CD1c-positive myeloid dendritic cell (primary cell): ENCODE data around the gene OR10A3.

Experiments
- DNase-seq: peaks from one replicate; pipeline ENCODE4 v3.0.0-alpha.2; 2016; ENCODE audit errors: extremely low spot score

OR10A3 gene

DNA sequence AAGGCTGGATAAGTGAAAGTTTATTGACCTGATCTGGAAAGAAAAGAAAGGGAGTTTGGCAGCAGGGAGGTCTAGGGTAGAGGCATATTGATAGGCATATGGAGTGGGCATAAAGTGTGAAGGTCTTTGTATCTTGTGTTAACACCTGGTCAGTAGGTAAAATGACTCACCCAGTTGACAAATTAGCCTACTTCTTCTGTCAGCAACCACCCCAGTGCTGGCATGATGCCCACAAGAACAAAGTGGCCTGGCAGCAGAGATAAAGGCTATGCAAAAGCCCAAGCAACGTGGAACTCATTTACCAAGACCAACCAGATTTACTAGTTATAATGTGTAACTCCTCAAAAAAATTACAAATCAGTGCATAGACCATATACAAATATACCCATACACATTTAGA, 4.9 kb downstream of the OR10A3 start:
- no peak for DNase-seq

DNA sequence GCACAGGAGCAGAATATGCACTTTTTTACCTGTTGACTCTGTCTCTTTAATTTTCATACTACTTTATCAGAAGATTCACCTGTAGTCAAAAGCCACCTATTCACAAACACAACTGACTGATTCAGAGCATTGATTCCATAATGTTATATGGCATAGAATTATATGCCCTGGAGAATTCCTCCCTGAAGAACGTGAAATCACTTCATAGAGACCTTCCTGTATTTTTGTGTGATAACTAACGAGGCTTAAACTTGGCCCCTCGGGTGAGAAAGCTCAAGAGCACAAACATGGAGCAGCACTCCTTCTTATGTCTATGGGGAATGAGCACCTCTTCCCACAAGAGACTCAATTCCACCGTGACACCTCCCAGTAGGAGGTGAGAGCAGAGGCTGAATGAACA, 10.3 kb downstream of the OR10A3 start, which contains the start of gene OR10A6:
OR10A6 (minus strand) TSS at position 101 of the 400 bp plus-strand sequence. CDS start 2,606 bp downstream, outside the sequence.
- DNase-seq = no peak

DNA sequence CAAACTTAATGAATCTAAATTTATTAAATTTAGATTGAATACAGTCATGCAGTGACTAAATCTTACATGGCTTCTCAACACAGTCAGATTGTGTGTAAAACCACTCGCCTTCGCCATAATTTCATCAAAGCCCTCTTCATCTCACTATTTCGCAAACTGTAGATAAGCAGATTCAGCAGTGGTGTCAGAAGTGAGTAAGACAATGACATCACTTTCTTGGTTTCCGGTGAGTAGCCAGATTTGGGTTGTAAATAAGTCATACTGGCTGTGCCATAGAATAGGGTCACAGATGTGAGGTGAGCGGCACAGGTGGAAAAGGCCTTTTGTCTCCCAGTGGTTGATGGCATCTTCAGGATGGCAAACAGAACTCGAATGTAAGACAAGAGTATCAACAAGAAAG, 13.9 kb downstream of the OR10A3 start:
- no peak for DNase-seq

DNA sequence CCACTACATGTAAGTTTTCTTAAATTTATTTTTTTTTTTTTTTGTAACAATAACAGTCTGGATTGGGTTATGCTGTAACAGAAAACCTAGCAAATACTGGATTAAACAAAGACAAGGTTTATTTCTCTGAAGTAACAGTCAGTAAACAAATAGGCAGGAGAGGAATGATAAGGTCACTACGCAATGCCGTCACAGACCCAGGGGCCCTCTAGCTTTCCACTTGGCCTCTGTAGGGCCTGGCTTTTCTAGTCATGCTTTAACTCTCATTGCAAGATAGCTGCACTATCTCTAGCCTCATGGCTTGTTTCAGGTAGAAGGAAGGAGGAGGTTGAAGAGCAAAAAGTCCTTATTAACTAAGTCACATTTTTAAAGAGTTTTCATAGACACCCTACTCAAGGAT, 17.0 kb downstream of the OR10A3 start:
- DNase-seq = no peak

DNA sequence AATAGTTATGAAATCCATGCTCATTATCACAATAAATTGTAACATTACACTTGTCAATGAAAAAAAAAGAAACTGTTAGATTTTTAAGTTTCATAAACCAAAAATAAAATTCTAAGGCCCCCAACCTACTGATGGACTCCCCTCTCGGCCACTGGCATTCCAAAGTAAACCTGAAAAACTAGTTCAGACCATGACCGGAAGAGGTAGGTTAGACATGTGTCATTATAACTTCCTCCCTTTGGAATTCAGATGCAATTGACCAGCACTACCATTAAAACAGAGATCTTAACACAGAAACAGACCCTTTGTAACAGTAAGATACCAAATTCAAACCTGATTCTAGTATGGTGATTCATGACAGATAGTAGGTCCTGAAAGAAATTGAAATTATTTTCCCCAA, 23.4 kb downstream of the OR10A3 start:
- DNase-seq = no peak

DNA sequence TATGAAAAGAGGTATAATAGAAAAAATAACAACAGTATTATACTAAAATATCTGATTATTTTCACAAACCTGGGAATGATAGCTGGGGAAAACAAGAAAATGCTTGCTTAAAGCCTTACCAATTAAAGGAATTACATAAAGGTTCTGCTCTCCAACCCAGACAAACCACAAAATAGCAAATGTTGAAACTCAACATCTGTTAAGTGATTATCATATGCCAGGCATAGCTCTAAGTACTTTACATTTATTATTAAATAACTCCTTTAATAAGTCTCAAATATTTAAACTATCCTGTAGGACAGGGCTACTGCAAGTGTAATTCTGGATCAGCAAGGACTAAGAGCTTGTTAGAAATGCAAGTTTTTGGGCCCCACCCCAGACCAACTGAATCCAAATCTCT, 30.5 kb downstream of the OR10A3 start:
- no peak for DNase-seq

DNA sequence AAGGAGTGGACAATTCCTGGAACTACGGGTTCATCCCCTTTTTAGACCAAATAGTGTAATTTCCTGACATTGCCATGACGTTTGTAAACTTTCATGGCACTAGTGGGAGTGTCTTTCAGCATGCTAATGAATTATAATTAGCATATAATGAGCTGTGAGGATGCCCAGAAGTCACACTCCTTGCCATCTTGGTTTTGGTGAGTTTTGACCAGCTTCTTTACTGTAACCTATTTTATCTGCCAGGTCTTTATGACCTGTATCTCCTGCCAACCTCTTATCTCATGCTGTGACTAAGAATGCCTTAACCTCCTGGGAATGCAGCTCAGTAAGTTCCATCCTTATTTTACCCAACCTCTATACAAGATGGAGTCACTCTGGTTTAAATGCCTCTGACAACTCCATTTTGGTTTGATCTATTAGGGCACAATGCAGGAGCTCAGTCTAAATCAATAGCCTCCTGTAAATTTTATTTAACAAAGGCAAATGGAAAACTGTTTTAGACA, 31.2 kb downstream of the OR10A3 start:
- DNase-seq = no peak

DNA sequence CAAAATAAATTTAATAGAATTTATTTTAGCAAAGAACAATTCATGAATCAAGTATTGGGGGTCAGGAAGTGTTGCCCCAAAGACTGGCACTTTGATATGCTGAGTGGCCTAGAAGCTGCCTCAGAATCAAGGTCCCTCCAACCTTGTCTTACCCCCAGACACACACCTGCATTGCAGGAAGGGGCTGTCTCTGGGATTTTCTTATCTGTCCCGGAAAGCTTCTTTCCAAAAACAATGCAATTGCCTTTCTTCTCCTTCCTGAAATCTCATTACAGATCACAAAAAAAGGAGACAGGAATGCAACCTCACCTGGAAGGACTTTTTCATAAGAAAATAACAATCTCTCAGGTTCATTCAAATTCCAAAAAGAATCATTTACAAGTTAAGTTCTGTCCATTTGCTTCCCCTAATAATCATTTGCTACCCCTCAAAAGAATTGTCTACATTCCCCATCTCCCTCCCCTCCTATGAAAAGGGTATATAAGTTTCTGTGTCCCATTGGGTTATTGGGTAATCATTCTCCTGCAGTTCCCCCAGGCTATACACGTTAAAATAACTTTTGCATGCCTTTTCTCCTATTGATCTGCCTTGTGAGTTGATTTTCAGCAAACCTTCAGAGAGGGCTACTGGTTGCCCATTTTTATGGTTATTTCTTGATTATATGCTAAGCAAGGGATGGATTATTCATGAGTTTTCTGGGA, 31.8 kb downstream of the OR10A3 start:
- DNase-seq = no peak

DNA sequence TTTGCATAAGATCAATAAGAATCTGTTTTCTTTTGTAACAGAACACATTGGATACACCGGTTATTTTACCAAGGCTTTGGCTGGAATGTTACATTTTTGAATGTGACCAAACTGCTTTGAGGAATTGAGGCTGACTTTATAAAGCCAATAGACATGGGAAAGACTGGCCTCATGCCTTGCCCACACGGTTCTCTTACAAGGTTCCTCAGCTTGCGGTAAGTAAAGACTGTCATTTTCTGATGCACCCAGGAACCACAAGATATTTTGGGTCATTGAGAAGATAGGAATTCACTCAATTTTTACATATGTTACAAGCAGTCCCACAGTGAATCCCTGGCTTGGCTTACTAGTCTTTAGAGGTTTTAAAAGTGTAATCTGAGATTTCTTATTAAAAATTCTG, 34.4 kb downstream of the OR10A3 start:
- DNase-seq = no peak

DNA sequence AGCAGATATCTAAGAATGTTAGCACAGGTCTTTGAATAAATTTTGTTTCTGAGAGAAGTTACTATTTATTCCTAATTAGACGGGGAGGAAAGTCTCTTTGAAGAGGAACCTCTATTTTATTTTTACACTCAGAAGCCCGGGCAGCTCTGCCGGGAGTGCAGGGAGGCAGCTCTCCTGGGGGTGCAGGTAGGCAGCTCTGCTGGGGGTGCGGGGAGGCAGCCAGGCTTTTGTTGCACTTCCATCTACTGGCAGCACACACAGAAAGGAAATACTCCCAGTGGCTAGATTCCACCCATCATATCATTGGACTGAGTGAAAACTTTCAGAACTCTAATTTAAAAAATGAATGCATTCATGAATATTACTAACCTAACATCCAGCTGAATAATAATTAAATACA, 35.0 kb downstream of the OR10A3 start:
- DNase-seq = no peak

DNA sequence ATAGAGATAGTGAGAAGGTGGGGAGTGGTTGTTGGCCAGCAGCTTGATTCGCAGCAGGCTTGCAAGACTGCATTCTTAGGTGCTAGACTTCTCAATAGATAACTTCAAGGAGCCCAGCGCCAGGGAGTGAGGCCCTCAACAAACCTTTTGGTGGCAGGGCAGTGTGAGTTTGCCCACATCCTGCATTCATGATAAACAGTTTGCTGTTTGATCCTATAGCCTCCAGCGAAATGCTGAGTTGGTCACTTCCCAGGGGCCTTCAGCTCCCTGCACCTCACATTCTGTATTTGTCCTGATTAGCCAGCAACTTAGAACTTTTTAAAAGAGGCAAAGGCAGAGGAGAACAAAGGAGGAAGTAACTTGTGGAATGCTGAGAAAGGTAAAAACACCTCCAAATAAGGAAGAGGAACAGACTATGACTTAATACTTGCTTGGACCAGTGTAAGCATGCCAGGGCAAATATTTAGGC, 35.5 kb downstream of the OR10A3 start:
- no peak for DNase-seq

DNA sequence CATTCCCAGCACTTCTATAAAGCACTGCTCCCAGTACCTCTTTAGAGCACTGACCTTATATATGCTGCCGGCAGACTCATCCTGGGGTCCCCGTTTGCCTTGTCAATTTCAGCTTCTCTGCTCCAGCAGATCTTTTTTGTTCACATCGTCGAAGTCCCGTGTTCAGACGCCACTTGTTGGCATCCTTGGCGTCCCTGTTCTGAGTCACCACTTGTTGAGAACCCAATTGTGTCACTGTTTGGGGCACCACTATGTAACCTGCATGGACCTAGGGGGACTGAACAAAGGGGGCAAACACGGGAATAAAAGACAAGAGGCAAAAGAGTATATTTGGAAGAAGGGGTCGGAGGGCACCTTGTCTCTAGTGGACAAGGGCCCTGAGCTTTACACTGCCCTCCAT, 36.0 kb downstream of the OR10A3 start:
- DNase-seq = no peak

DNA sequence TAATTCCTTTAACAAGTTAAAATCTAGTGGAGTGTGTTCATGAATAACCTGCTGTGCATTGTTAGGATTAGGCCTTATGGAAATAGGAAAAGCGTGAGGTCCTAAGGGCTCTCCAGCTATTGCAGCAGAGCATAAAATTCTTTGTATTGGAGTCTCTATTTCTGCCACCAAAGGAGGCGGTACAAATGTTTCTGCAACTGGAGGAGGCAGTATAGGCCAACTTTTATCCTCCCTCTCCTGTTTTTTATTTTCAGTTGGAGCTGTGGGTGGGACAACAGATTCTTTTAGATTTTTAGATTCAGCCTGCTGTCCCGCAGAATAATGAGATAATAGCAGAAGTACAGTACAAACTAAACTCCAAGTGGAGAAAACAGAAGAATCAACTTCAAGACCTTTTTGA, 36.6 kb downstream of the OR10A3 start:
- DNase-seq = no peak

DNA sequence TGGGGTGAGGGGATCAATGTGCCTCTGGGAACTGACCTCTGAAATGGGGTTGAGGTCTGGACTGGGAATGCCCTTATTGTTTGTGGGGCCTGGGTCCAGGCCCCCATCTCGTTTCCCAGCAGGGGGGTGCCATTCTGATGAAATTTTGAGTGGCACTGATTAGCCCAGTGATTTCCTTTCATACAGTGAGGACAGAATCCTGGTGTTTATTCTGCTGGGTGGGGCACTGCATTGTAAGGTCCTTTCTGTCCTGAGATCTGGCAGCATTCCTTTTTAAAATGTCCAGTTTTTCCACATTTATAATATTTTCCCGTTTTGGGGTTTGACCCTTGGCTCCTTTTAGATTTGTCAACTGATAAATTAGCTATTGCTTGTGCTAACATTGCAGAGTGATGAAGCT, 37.6 kb downstream of the OR10A3 start:
- DNase-seq = no peak

DNA sequence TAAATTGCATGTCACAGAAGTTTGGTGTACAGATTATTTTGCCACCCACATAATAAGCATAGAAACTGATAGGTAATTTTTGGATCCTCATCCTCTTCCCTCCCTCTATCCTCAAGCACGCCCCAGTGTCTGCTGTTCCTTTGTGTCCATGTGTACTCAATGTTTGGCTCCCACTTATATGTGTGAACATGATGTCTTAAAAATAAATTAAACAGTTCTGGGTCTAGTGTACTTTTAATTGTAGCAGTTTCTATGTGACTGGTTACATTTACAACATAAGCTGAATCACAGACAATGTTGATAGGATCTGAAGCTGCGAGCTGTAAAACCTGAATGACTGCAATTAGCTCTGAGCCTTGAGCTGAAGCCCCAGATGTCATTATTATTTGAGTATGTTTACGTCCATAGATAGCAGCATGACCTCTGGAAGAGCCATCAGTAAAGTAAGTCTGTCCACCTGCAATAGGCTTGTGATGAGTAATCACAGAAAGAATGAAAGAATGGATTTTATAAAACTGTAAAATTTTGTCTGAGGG, 40.1 kb downstream of the OR10A3 start:
- no peak for DNase-seq

DNA sequence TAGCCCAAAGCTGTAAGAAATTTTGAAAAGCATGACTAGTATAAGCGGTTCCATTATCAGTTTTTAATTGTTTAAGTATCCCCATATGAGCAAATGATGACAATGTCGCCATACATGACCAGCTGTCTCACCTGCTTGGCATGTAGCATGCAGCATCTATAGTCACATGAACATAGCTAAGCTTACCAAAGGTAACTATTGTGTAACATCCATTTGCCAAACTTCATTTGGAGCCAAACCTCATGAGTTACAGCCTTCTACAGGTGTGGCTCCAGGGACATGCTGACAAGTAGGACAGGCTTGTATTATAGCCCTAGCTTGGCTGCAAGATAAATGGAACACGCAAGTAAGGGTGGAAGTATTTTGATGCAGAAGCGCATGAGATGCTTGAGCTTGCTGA, 40.8 kb downstream of the OR10A3 start:
- no peak for DNase-seq

DNA sequence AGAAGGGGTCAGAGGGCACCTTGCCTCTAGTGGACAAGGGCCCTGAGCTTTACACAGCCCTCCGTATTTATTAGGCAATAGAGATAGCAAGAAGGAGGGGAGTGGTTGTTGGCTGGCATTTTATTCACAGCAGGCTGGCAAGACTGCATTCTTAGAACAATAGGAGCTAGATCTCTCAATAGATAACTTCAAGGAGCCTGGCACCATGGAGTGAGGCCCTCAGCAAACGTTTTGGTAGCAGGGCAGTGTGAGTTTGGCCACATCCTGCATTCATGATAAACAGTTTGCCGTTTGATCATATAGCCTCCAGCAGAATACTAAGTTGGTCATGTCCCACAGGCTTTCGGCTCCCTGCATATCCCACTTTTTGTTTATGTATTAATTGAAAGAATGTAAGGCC, 42.1 kb downstream of the OR10A3 start:
- DNase-seq = no peak

DNA sequence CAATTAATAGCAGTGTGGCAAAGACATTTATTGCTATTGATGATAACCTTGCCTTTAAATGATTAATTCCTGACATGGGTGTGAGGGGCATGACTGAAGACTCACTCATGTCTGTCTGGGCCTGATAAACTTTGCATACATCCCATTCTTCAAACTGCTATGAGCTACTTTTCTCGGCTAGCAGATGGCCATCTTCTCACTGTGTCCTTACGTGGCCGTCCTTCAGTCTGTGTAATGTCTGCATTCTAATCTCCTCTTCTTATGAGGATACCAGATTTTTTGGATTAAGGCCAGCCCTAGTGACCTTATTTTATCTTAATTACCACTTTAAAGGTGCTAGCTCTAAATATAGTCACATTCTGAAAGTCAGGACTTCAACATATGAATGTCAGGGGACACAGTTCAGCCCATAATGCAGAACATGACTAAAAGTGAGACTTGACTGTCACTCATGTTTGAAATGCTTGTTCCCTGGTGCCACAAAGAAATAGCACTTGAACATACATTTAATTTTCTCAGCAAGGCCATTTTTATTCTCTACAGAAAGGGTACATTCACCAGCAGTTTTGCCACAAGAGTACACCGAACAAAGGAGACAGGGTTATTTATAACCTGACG, 42.7 kb downstream of the OR10A3 start:
- no peak for DNase-seq

DNA sequence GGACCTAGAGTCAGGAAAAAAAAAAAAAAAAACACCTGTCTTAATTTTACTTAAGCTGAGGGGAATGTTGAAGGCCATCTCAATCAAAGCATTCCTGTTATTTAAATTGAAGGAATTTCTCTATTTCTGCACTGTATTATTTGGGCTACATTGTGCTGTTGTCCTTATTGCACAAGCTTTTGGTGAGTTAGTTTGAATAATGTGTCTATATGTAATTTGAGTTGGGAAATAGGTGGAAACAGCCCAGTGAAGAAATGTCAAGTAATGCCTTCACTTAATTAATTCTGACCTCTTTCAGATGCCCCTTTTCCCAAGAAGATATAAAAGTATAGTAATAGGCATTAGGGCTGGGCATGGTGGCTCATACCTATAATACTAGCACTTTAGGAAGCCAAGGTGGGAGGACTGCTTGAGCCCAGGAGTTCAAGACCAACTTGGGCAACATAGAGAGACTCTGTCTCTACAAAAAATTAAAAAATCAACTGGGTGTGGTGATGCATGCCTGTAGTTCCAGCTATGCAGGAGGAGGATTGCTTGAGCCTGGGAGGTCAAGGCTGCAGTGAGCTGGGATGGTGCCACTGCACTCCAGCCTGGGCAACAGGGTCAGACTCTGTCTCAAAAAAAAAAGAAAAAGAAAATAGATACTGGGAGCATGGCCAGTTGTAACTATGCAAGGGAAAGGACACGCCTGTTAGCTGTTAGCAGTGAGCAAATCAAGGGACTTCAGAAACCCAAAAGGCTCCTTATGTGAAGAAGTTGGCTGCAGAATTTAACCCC, 45.3 kb downstream of the OR10A3 start:
- no peak for DNase-seq

DNA sequence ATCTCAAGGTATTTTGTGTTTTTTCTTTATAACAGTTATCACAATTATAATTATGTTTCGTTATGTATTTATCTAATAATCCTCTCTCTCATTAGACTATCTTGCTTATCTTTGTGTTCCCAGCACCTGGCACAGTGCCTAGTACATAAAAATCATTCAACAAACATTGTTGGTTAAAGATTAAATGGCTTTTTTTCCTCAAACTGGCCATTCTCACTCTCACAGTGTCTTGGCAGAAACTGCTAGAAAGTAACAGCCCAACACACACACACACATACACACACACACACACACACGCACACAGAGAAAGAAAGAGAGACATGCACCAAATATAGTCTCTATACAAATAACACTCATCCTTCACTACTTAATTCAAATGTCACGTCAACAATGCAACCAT, 47.3 kb downstream of the OR10A3 start:
- no peak for DNase-seq

DNA sequence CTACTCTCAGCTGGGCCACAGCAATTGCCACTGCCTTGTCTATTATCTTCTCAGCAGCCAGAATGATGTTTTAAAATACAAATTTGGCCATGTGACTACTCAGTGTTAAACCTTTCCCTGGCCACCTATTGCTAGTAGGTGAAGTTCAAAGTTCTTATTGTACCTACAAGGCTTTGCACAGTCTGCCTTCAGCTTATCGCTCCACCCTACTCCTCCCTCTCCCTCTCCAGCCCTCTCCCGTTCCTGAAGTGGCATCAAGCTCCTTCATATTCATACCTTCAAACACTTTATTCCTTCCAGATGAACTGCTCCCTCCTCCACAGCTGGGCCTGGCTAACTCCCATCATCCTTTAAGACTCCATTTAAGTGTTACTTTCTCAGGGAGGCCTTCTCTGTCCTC, 47.7 kb downstream of the OR10A3 start:
- no peak for DNase-seq

DNA sequence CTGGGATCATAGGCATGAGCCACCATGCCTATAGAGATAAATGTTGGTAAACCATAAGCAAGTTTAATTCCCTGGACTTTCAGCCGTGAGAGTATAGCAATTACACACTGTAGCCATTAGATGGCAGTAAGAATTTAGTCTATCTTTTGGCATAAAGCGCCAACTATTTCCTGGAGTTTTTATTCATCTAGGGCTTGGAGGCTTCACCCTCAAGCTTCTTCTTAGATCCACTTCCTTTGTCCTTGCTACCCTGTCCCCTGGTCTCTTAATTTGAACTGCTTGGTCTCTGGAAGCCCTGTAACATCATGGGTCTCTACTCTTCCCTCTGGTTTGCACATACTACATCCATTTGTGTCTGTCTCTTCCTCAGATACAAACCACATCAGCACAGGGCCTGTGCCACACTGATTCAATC, 48.7 kb downstream of the OR10A3 start:
- peak; percentile 52 for DNase-seq
